IMR-90 (cell line): ENCODE measurements around the gene KRTAP12-3. TPM values are rescaled to one million over a fixed set of nuclear protein-coding genes. Genes with fewer than 3 reads are reported as not detected.
A peak's percentile ranks its signal among the peaks of the same experiment; 100 is the strongest.

Source experiments
- ATAC-seq: fragments of 200-7000 bp; cut with Tn5 transposase; 2 replicates; pipeline ENCODE4 v1.9.1; 2020; ENCODE audit warnings: low read depth, mild to moderate bottlenecking, moderate library complexity
- BruUV-seq: library from RNA; stranded (reverse); fragments of 400-500 nt; replicated peaks from 2 replicates; lab custom pipeline; 2021; lab: Mats Ljungman, UMichigan
- CTCF ChIA-PET: fragments of 300-600 bp; formaldehyde crosslinking; extraction: SDS; loops from one replicate; lab custom pipeline; 2021; ENCODE audit warnings: antibody characterized with exemption; lab: Yijun Ruan, JAX
- POLR2A ChIA-PET: fragments of 300-600 bp; sonication (Branson Sonifier 250); formaldehyde crosslinking; loops from one replicate; lab custom pipeline; 2022; ENCODE audit warnings: antibody characterized with exemption; ENCODE audit not compliant: unreplicated experiment; lab: Charles Lee
- DNase-seq: peaks from one replicate; pipeline ENCODE4 v3.0.0; 2013
- H2AFZ ChIP-seq: replicated peaks from 2 replicates; pipeline ENCODE3; 2013; ENCODE audit warnings: low read length, mild to moderate bottlenecking; ENCODE audit not compliant: poor library complexity
- H2AK5ac ChIP-seq: 2 replicates; pipeline ENCODE4 v1.6.1; 2013; ENCODE audit warnings: low read depth, low read length, inconsistent platforms
- H2AK9ac ChIP-seq: replicated peaks from 2 replicates; pipeline ENCODE3; 2013; ENCODE audit warnings: mild to moderate bottlenecking, low read depth, low read length, moderate library complexity; ENCODE audit not compliant: poor library complexity
- H2BK120ac ChIP-seq: 2 replicates; pipeline ENCODE4 v1.6.1; 2013; ENCODE audit warnings: low read depth, low read length, inconsistent platforms
- H2BK15ac ChIP-seq: 3 replicates; pipeline ENCODE4 v1.6.1; 2013; ENCODE audit warnings: low read depth, low read length, inconsistent platforms
- H2BK20ac ChIP-seq: 2 replicates; pipeline ENCODE4 v1.6.1; 2013; ENCODE audit warnings: low read depth, mild to moderate bottlenecking, inconsistent platforms, low read length, moderate library complexity
- H2BK5ac ChIP-seq: 2 replicates; pipeline ENCODE4 v1.6.1; 2013; ENCODE audit warnings: mild to moderate bottlenecking, low read depth, low read length, inconsistent platforms; ENCODE audit not compliant: poor library complexity, severe bottlenecking
- H3K14ac ChIP-seq: replicated peaks from 2 replicates; pipeline ENCODE4 v1.6.1; 2013; ENCODE audit warnings: low read depth, low read length, inconsistent platforms
- H3K18ac ChIP-seq: 2 replicates; pipeline ENCODE4 v1.6.1; 2013; ENCODE audit warnings: low read depth, low read length, control low read depth
- H3K23ac ChIP-seq: 2 replicates; pipeline ENCODE4 v1.6.1; 2013; ENCODE audit warnings: low read depth, low read length, inconsistent platforms
- H3K27ac ChIP-seq: 2 replicates; pipeline ENCODE4 v1.5.1; 2013; ENCODE audit warnings: mild to moderate bottlenecking, control low read depth, low read length; ENCODE audit not compliant: insufficient read depth
- H3K27me3 ChIP-seq: 2 replicates; pipeline ENCODE4 v1.6.1; 2013; ENCODE audit warnings: low read length; ENCODE audit not compliant: control insufficient read depth, insufficient read depth
- H3K36me3 ChIP-seq: 2 replicates; pipeline ENCODE4 v1.6.1; 2013; ENCODE audit warnings: low read length, mixed read lengths; ENCODE audit not compliant: control insufficient read depth, insufficient read depth
- H3K4ac ChIP-seq: 2 replicates; pipeline ENCODE4 v1.6.1; 2013; ENCODE audit warnings: low read depth, low read length, inconsistent platforms
- H3K4me1 ChIP-seq: 2 replicates; pipeline ENCODE4 v1.6.1; 2013; ENCODE audit warnings: low read length, mixed read lengths; ENCODE audit not compliant: control insufficient read depth, insufficient read depth
- H3K4me2 ChIP-seq: 2 replicates; pipeline ENCODE4 v1.6.1; 2013; ENCODE audit warnings: low read depth, mild to moderate bottlenecking, control low read depth, low read length, moderate library complexity
- H3K4me3 ChIP-seq: 2 replicates; pipeline ENCODE4 v1.5.1; 2013; ENCODE audit warnings: low read depth, mild to moderate bottlenecking, control low read depth, low read length, moderate library complexity; ENCODE audit not compliant: insufficient read depth
- H3K56ac ChIP-seq: 2 replicates; pipeline ENCODE4 v1.6.1; 2013; ENCODE audit warnings: low read length, inconsistent platforms; ENCODE audit not compliant: insufficient read depth; ENCODE audit errors: extremely low read depth
- H3K79me1 ChIP-seq, 2 experiments: 2 replicates each; pipeline ENCODE4 v1.6.1; 2013; ENCODE audit warnings: low read length in 2 of 2, inconsistent platforms in 1 of 2, low read depth in 1 of 2
- H3K9ac ChIP-seq: 2 replicates; pipeline ENCODE4 v1.6.1; 2013; ENCODE audit warnings: low read depth, low read length, control low read depth
- H3K9me1 ChIP-seq: 2 replicates; pipeline ENCODE4 v1.6.1; 2013; ENCODE audit warnings: low read length, inconsistent platforms; ENCODE audit not compliant: insufficient read depth
- H3K9me3 ChIP-seq: 2 replicates; pipeline ENCODE4 v1.6.1; 2013; ENCODE audit warnings: low read length; ENCODE audit not compliant: control insufficient read depth, insufficient read depth
- H4K20me1 ChIP-seq: 2 replicates; pipeline ENCODE4 v1.6.1; 2013; ENCODE audit warnings: low read length, inconsistent platforms; ENCODE audit not compliant: insufficient read depth
- H4K5ac ChIP-seq: 2 replicates; pipeline ENCODE4 v1.6.1; 2013; ENCODE audit warnings: mild to moderate bottlenecking, low read depth, low read length, control low read depth
- H4K8ac ChIP-seq, 2 experiments: 2 replicates each; pipeline ENCODE4 v1.6.1; 2013; ENCODE audit warnings: low read depth in 2 of 2, low read length in 2 of 2, control low read depth in 1 of 2, inconsistent platforms in 1 of 2
- H4K91ac ChIP-seq: 2 replicates; pipeline ENCODE4 v1.6.1; 2013; ENCODE audit warnings: low read depth, low read length, inconsistent platforms; ENCODE audit not compliant: insufficient read depth
- CHD1 ChIP-seq: IDR thresholded peaks from 2 replicates; pipeline ENCODE4 v1.6.1; 2012; ENCODE audit warnings: low read depth, low read length, improper control_type of control experiment
- ELK1 ChIP-seq: fragments of 150-350 bp; IDR thresholded peaks from 2 replicates; pipeline ENCODE4 v1.6.1; 2016; ENCODE audit warnings: low read depth, mild to moderate bottlenecking, low read length, moderate library complexity, borderline replicate concordance
- FOS ChIP-seq: fragments of 150-350 bp; IDR thresholded peaks from 2 replicates; pipeline ENCODE4 v1.6.1; 2016; ENCODE audit warnings: low read depth, low read length
- MAFK ChIP-seq: IDR thresholded peaks from 2 replicates; pipeline ENCODE4 v1.6.1; 2012; ENCODE audit warnings: low read depth, low read length, improper control_type of control experiment
- MAZ ChIP-seq: IDR thresholded peaks from 2 replicates; pipeline ENCODE4 v1.6.1; 2012; ENCODE audit warnings: low read depth, mild to moderate bottlenecking, low read length, improper control_type of control experiment, moderate library complexity, borderline replicate concordance
- MXI1 ChIP-seq: IDR thresholded peaks from 2 replicates; pipeline ENCODE4 v1.6.1; 2012; ENCODE audit warnings: low read depth, mild to moderate bottlenecking, low read length, moderate library complexity, borderline replicate concordance
- NFE2L2 ChIP-seq: fragments of 150-350 bp; IDR thresholded peaks from 2 replicates; pipeline ENCODE4 v1.6.1; 2016; ENCODE audit warnings: low read depth, mild to moderate bottlenecking, low read length
- RAD21 ChIP-seq: IDR thresholded peaks from 2 replicates; pipeline ENCODE4 v1.6.1; 2012; ENCODE audit warnings: low read length, improper control_type of control experiment
- RCOR1 ChIP-seq: IDR thresholded peaks from 2 replicates; pipeline ENCODE4 v1.6.1; 2012; ENCODE audit warnings: mild to moderate bottlenecking, low read length, improper control_type of control experiment; ENCODE audit not compliant: insufficient replicate concordance
- SMC3 ChIP-seq: fragments of 150-350 bp; IDR thresholded peaks from 2 replicates; pipeline ENCODE4 v1.6.1; 2016; ENCODE audit warnings: low read depth, mild to moderate bottlenecking, antibody characterized with exemption, low read length, moderate library complexity
- WGBS, 2 experiments: methylation state at CpG; one replicate each; pipeline versions ENCODE4 v1.1.5 to v1.1.7; 2013; ENCODE audit warnings: missing lambda C conversion rate in 2 of 2; ENCODE audit not compliant: insufficient read length in 1 of 2; ENCODE audit errors: extremely low coverage in 2 of 2; 5-methylcytosine and 5-hydroxymethylcytosine counted together
- dilution Hi-C: fragments of 300-500 bp; cut with HindIII; formaldehyde crosslinking; loops from one replicate; pipeline ENCODE4 v1.14.3; 2018; ENCODE audit warnings: low sequenced_read_pairs; ENCODE audit not compliant: unreplicated experiment
- in situ Hi-C: fragments of 300-500 bp; cut with MboI; formaldehyde crosslinking; loops from 3 replicates; pipeline ENCODE4 v1.14.3; 2019; ENCODE audit warnings: low sequenced_read_pairs, inconsistent platforms, mixed read lengths
- intact Hi-C: fragments of 100-400 bp; cut with micrococcal nuclease; formaldehyde crosslinking; loops from 2 replicates; pipeline ENCODE4 v1.10.0; 2022
- polyA plus RNA-seq, 3 experiments: library from polyadenylated mRNA; depleted of rRNA; stranded (reverse); fragments of >200 nt; gene quantifications; 2 replicates each; pipeline ENCODE4 v1.2.3, GENCODE V29; 2012; ENCODE audit warnings: low replicate concordance in 1 of 3
- total RNA-seq: library from RNA; depleted of rRNA; stranded (reverse); fragments of >200 nt; gene quantifications from 2 replicates; pipeline ENCODE4 v1.2.3, GENCODE V29; 2012

Gene KRTAP12-3
- total and polyA plus RNA-seq, 2 of the 4 experiments (the other 2 are of a cell fraction), result not detected

DNA sequence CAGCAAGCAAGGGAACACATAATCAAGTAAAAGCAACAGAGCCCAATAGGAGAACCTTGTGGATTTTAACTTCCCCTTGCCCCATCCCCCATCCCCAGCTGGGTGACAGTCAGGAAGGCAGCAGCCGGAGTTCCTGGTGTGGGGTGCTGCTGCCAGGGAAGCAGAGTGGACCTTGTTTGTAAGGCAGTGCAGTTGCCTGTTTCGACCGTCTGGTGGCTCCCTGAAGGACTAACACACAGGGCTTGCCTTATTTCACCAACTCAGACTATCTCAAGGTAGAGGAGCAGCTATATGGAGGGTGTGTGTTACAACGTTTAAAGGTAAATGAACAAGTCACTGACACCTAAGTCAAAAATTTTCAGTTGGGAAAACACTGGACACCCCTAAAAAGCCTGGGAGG lies 39.2 kb upstream of the KRTAP12-3 start:
- peaks cover 3% of the 10 kb centered on the region; the same call in 1 of the 2 replicates for H3K9me3 ChIP-seq
- DNase-seq (peak; percentile 14), ATAC-seq (peak; percentile 72)
- no peak overlapping the region for H3K23ac ChIP-seq
- H3K27me3 ChIP-seq, result peaks cover 3% of the 10 kb centered on the region; the same call in 1 of the 2 replicates
- POLR2A ChIA-PET, result no interaction called here
- no peak overlapping the region for H3K4me2 ChIP-seq
- H3K56ac ChIP-seq, result no peak overlapping the region
- H3K18ac ChIP-seq, result no peak overlapping the region
- no peaks in the 10 kb centered on the region for H3K79me1 ChIP-seq
- H3K4ac ChIP-seq, result no peak overlapping the region
- dilution Hi-C loops, result no loop called here
- no peak overlapping the region for H2BK120ac ChIP-seq
- H2BK20ac ChIP-seq, result no peak overlapping the region
- no CpG with 5 or more reads among the region's 4 CpGs for WGBS, 2 experiments
- TF ChIP-seq NFE2L2, result no peak
- TF ChIP-seq CHD1, result no peak
- TF ChIP-seq MXI1, result no peak
- no peak for TF ChIP-seq SMC3
- TF ChIP-seq RAD21, result no peak
- no peak for TF ChIP-seq MAFK
- no peak for TF ChIP-seq RCOR1
- no peak for TF ChIP-seq ELK1
- TF ChIP-seq MAZ, result no peak
- TF ChIP-seq FOS, result no peak
- H2AK9ac ChIP-seq, result no peak overlapping the region
- no peak overlapping the region for H2AFZ ChIP-seq
- H3K14ac ChIP-seq, result no peak overlapping the region
- H4K20me1 ChIP-seq, result no peaks in the 10 kb centered on the region
- H3K36me3 ChIP-seq, result no peaks in the 10 kb centered on the region
- H4K5ac ChIP-seq, result no peak overlapping the region
- H3K9me1 ChIP-seq, result no peaks in the 10 kb centered on the region
- intact Hi-C loops, result loop anchor here (1.0 kb wide), 1 partner anchor 175 kb away; no protein-coding TSS in a partner anchor
- no peak overlapping the region for H3K4me3 ChIP-seq
- BruUV-seq, result no TSS peak
- H2BK5ac ChIP-seq, result no peak overlapping the region
- no peak overlapping the region for H3K27ac ChIP-seq
- no peak overlapping the region for H2AK5ac ChIP-seq
- H3K9ac ChIP-seq, result no peak overlapping the region
- no peaks in the 10 kb centered on the region for H3K4me1 ChIP-seq
- in situ Hi-C loops, result no loop called here
- H2BK15ac ChIP-seq, result no peak overlapping the region
- no peak overlapping the region for H4K91ac ChIP-seq
- no peak overlapping the region for H4K8ac ChIP-seq
- CTCF ChIA-PET, result interaction anchor here (0.7 kb wide), 1 partner anchor 53 kb away, joined by 3 read pairs; no protein-coding TSS in a partner anchor
